K562 (cell line): ENCODE data around the gene DEGS2.

Source experiments
- FOSL1 ChIP-seq: fragments of 200-800 bp; sonication (Bioruptor generic); conservative IDR thresholded peaks from 2 replicates; pipeline ENCODE4 v1.6.1; 2016; ENCODE audit warnings: missing genetic modification characterization, missing compliant biosample characterization
- MAX ChIP-seq: sonication (generic); formaldehyde crosslinking; IDR thresholded peaks from 2 replicates; pipeline ENCODE4 v1.9.0; 2022; ENCODE audit warnings: mild to moderate bottlenecking, missing genetic modification reagents

- TF ChIP-seq MAX (CRISPR knock-in tag): no peak
- TF ChIP-seq FOSL1 (tag): no peak
Measured at GRCh38 chr14:100173353-100173752, 13.9 kb upstream of the DEGS2 start.
